HepG2 (cell line): ENCODE measurements around the gene TGFB2. TPM values are rescaled to one million over a fixed set of nuclear protein-coding genes. Genes with fewer than 3 reads are reported as not detected.

ENCODE experiments used
- ATAC-seq: fragments of 200-7000 bp; cut with Tn5 transposase; 3 replicates; pipeline ENCODE4 v1.9.1; 2020; ENCODE audit warnings: mild to moderate bottlenecking, moderate library complexity
- BruUV-seq: library from RNA; stranded (reverse); fragments of 400-500 nt; replicated peaks from 2 replicates; lab custom pipeline; 2021; lab: Mats Ljungman, UMichigan
- CTCF ChIA-PET: fragments of 300-600 bp; formaldehyde crosslinking; extraction: SDS; loops from one replicate; lab custom pipeline; 2021; ENCODE audit warnings: low total read pairs, inconsistent platforms, low intra/inter-chr PET ratio; lab: Yijun Ruan, JAX
- POLR2A ChIA-PET: fragments of 350-600 bp; sonication (Branson Sonifier 250); formaldehyde crosslinking; loops from one replicate; lab custom pipeline; 2020; ENCODE audit warnings: antibody characterized with exemption, inconsistent platforms; lab: Yijun Ruan, JAX
- DNase-seq: peaks from one replicate; pipeline ENCODE4 v3.0.0-alpha.2; 2015; ENCODE audit warnings: low spot score
- FAIRE-seq: peaks from 3 replicates; lab custom pipeline; 2011; peaks lifted over from hg19 to GRCh38; lab: Jason Lieb, UNC
- H2AFZ ChIP-seq: one replicate; pipeline ENCODE4 v1.6.1; 2011; ENCODE audit warnings: low read length, inconsistent platforms
- H3K27ac ChIP-seq: fragments of 300-600 bp; 3 replicates; pipeline ENCODE4 v1.8.0; 2011; ENCODE audit warnings: mixed run types, mild to moderate bottlenecking, mixed read lengths, low read length, inconsistent platforms; ENCODE audit not compliant: insufficient read depth; ENCODE audit errors: extremely low read length
- H3K27me3 ChIP-seq, 2 experiments: fragments of 200-600 bp in 1 of 2; 2 replicates in 1 of 2; 3 replicates in 1 of 2; pipeline versions ENCODE4 v1.6.0 to v1.8.0; 2011; ENCODE audit warnings: low read length in 2 of 2, mild to moderate bottlenecking in 2 of 2, moderate library complexity in 2 of 2, inconsistent platforms in 1 of 2; ENCODE audit not compliant: insufficient read depth in 2 of 2, control insufficient read depth in 1 of 2
- H3K36me3 ChIP-seq, 2 experiments: fragments of 200-600 bp in 1 of 2; replicated peaks in 1 of 2; 2 replicates in 1 of 2; 3 replicates in 1 of 2; pipeline versions ENCODE4 v1.5.1 to v1.8.0; 2011; ENCODE audit warnings: low read length in 2 of 2, inconsistent platforms in 1 of 2; ENCODE audit not compliant: insufficient read depth in 2 of 2, control insufficient read depth in 1 of 2
- H3K4me1 ChIP-seq: 2 replicates; pipeline ENCODE4 v1.5.1; 2012; ENCODE audit warnings: low read length, inconsistent platforms; ENCODE audit not compliant: insufficient read depth
- H3K4me2 ChIP-seq: 2 replicates; pipeline ENCODE4 v1.6.0; 2011; ENCODE audit warnings: low read depth, low read length, inconsistent platforms
- H3K4me3 ChIP-seq, 3 experiments: fragments of 200-600 bp in 1 of 3; sonication (generic), shearing (Covaris generic) in 1 of 3; replicated peaks in 1 of 3; 2 replicates each; pipeline ENCODE4 v1.5.1; 2011 to 2016; ENCODE audit warnings: low read length in 3 of 3, inconsistent platforms in 2 of 3, low read depth in 2 of 3, mild to moderate bottlenecking in 2 of 3, control low read depth in 1 of 3, mixed read lengths in 1 of 3; ENCODE audit not compliant: insufficient read depth in 1 of 3
- H3K79me2 ChIP-seq: one replicate; pipeline ENCODE4 v1.6.1; 2011; ENCODE audit warnings: low read length, inconsistent platforms; ENCODE audit not compliant: insufficient read depth
- H3K9ac ChIP-seq: 2 replicates; pipeline ENCODE4 v1.6.0; 2011; ENCODE audit warnings: mild to moderate bottlenecking, low read depth, low read length, inconsistent platforms; ENCODE audit not compliant: insufficient read depth
- H3K9me3 ChIP-seq: 2 replicates; pipeline ENCODE4 v1.5.1; 2012; ENCODE audit warnings: mild to moderate bottlenecking, low read length
- H4K20me1 ChIP-seq: 2 replicates; pipeline ENCODE4 v1.6.0; 2011; ENCODE audit warnings: inconsistent platforms, mild to moderate bottlenecking, low read length, moderate library complexity; ENCODE audit not compliant: insufficient read depth
- AKAP8 ChIP-seq: sonication (generic); formaldehyde crosslinking; IDR thresholded peaks from 2 replicates; pipeline ENCODE4 v1.5.1; 2020; ENCODE audit warnings: mild to moderate bottlenecking, missing genetic modification reagents
- ARNT2 ChIP-seq: sonication (generic); formaldehyde crosslinking; IDR thresholded peaks from 2 replicates; pipeline ENCODE4 v1.8.0; 2022; ENCODE audit warnings: mild to moderate bottlenecking, low read depth, missing genetic modification reagents, moderate library complexity
- CHD4 ChIP-seq: fragments of 200-600 bp; sonication (generic); IDR thresholded peaks from 2 replicates; pipeline ENCODE4 v1.7.0; 2017; ENCODE audit warnings: mild to moderate bottlenecking, low read length, borderline replicate concordance
- DPF2 ChIP-seq: sonication (generic); formaldehyde crosslinking; IDR thresholded peaks from 2 replicates; pipeline ENCODE4 v1.4.0; 2020; ENCODE audit warnings: mild to moderate bottlenecking, low read depth, missing genetic modification reagents, borderline replicate concordance
- EED ChIP-seq: sonication (generic); formaldehyde crosslinking; IDR thresholded peaks from 2 replicates; pipeline ENCODE4 v1.5.0; 2020; ENCODE audit warnings: mild to moderate bottlenecking, missing genetic modification reagents
- ELF3 ChIP-seq: IDR thresholded peaks from 2 replicates; pipeline ENCODE4 v1.6.1; 2016; ENCODE audit warnings: missing genetic modification reagents, missing compliant biosample characterization
- GTF2F1 ChIP-seq: fragments of 150-350 bp; IDR thresholded peaks from 2 replicates; pipeline ENCODE4 v1.6.1; 2014; ENCODE audit warnings: low read length
- HHEX ChIP-seq: IDR thresholded peaks from 2 replicates; pipeline ENCODE4 v1.6.1; 2016; ENCODE audit warnings: control low read depth
- MIER2 ChIP-seq: IDR thresholded peaks from 2 replicates; pipeline ENCODE4 v1.6.1; 2016; ENCODE audit warnings: missing biosample characterization, missing genetic modification reagents
- MIXL1 ChIP-seq: IDR thresholded peaks from 2 replicates; pipeline ENCODE4 v1.6.1; 2016
- POLR2AphosphoS5 ChIP-seq: IDR thresholded peaks from 2 replicates; pipeline ENCODE4 v1.6.1; 2012; ENCODE audit warnings: low read depth, low read length
- RBAK ChIP-seq: sonication (generic); formaldehyde crosslinking; IDR thresholded peaks from 2 replicates; pipeline ENCODE4 v1.5.1; 2020; ENCODE audit warnings: mild to moderate bottlenecking, missing genetic modification reagents
- ZNF263 ChIP-seq: sonication (generic); formaldehyde crosslinking; IDR thresholded peaks from 2 replicates; pipeline ENCODE4 v1.4.0; 2020; ENCODE audit warnings: missing genetic modification reagents
- ZNF382 ChIP-seq: sonication (generic); formaldehyde crosslinking; IDR thresholded peaks from 2 replicates; pipeline ENCODE4 v1.5.0; 2020; ENCODE audit warnings: missing genetic modification reagents, mild to moderate bottlenecking, borderline replicate concordance
- ZNF468 ChIP-seq: sonication (generic); formaldehyde crosslinking; IDR thresholded peaks from 2 replicates; pipeline ENCODE4 v1.8.0; 2022; ENCODE audit warnings: mild to moderate bottlenecking, moderate library complexity, missing genetic modification reagents
- ZNF530 ChIP-seq: sonication (generic); formaldehyde crosslinking; IDR thresholded peaks from 2 replicates; pipeline ENCODE4 v1.5.0; 2020; ENCODE audit warnings: low read depth, mild to moderate bottlenecking, missing genetic modification reagents
- ZNF598 ChIP-seq: sonication (generic); formaldehyde crosslinking; IDR thresholded peaks from 2 replicates; pipeline ENCODE4 v1.5.1; 2020; ENCODE audit warnings: mild to moderate bottlenecking, missing genetic modification reagents, borderline replicate concordance
- ZNF629 ChIP-seq: sonication (generic); formaldehyde crosslinking; conservative IDR thresholded peaks from 2 replicates; pipeline ENCODE4 v1.5.0; 2020; ENCODE audit warnings: missing genetic modification reagents
- ZNF7 ChIP-seq: IDR thresholded peaks from 2 replicates; pipeline ENCODE4 v1.6.1; 2016; ENCODE audit warnings: missing biosample characterization, missing genetic modification reagents
- ZNF83 ChIP-seq: sonication (generic); formaldehyde crosslinking; IDR thresholded peaks from 2 replicates; pipeline ENCODE4 v1.4.0; 2020; ENCODE audit warnings: missing genetic modification reagents, mild to moderate bottlenecking, borderline replicate concordance
- WGBS: methylation state at CpG from one replicate; pipeline ENCODE4 v1.1.6; 2017; ENCODE audit warnings: low lambda C conversion rate; 5-methylcytosine and 5-hydroxymethylcytosine counted together
- in situ Hi-C: cut with HindIII; loops from 2 replicates; pipeline ENCODE4 v1.10.0; 2017; ENCODE audit warnings: low pct_unique_long_range_greater_than_20kb; ENCODE audit not compliant: extremely low pct_ligation_motif_present
- intact Hi-C: fragments of 100-400 bp; cut with micrococcal nuclease; formaldehyde crosslinking; loops from one replicate; pipeline ENCODE4 v1.10.0; 2022; ENCODE audit not compliant: unreplicated experiment
- polyA plus RNA-seq, 8 experiments: library from polyadenylated mRNA; depleted of rRNA in 3 of 8; stranded (reverse) in 7 of 8; unstranded in 1 of 8; fragments of >200 nt; fragmentation: Illumina TruSeq in 4 of 8; extraction: Trizol in 4 of 8; gene quantifications; 2 replicates each; pipeline versions ENCODE4 v1.2.1 to v1.2.3, GENCODE V29; 2011 to 2016; ENCODE audit warnings: low read depth in 4 of 8, missing spikeins in 1 of 8, mixed read lengths in 1 of 8; ENCODE audit not compliant: insufficient read depth in 1 of 8
- total RNA-seq, 5 experiments: library from RNA; depleted of rRNA; stranded (reverse); fragments of >200 nt; fragmentation: Illumina TruSeq; extraction: Trizol; gene quantifications; 2 replicates each; pipeline ENCODE4 v1.2.3, GENCODE V29; 2016; ENCODE audit warnings: low read depth in 1 of 5
- TF ChIP-seq, protein P1 (sequence below): sonication (generic); formaldehyde crosslinking; IDR thresholded peaks from 2 replicates; pipeline ENCODE4 v1.5.0; 2020; ENCODE audit warnings: mild to moderate bottlenecking, missing genetic modification reagents, borderline replicate concordance

TGFB2 gene
- total and polyA plus RNA-seq, 2 of the 13 experiments (the other 11 are each of a cell fraction or from before 2014, with no cell fraction given) = 0.07 TPM; not detected in 1

DNA sequence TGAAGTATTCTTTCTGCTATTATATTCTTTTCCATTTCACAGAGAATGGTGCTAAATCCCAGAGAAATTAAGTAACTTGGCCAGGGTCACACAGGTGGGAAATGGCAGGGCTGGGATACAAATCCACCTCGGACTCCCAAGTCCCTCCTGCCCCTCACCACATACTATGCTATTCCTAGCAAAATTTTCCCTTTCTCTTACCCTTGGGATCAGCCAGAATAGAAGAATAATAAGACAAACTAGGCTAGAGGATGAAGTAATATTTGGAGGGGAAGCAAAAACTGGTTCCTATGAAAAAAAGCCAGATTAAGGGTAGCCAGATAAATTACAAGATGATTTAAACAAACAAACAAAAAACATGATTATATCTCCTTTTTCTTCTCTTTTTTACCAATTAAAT, 62.5 kb downstream of the TGFB2 start (continued):
- TF ChIP-seq GTF2F1 (no peak), MIER2 (CRISPR knock-in tag) (no peak), AKAP8 (CRISPR knock-in tag) (no peak), ZNF83 (no peak)

DNA sequence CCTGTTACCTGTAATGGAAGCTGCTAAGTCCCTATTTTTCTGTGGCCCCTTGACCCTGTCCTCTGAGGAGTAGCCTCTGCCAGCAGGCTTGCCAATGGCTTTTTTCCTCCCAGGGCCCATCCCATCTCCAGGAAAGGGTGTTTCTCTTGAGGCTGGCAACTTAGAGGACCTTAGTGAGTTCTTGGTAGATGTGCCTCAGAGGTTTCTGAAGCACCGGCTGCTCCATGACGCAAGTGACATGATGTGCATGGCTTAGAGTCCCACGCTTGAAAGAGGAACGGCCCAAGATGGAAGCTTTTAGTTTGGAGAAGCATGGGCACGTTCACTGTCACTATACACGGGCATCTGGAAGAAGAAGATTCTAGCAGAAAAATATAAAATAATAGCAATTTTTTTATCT, 63.0 kb downstream of the TGFB2 start:
- POLR2A ChIA-PET = no interaction called here
- no peak for DNase-seq
- no peak overlapping the region for H3K27ac ChIP-seq

More for the DNA sequence above, 63.0 kb downstream of the TGFB2 start:
- Histone ChIP-seq H3K4me1 (peaks cover 13% of the 10 kb centered on the region; the same call in 1 of the 2 replicates), H3K79me2 (no peaks in the 10 kb centered on the region), H3K9me3 (no peaks in the 10 kb centered on the region), H3K4me2 (no peak overlapping the region), H3K4me3 (no peak overlapping the region), H4K20me1 (no peaks in the 10 kb centered on the region), H3K36me3 (no peaks in the 10 kb centered on the region), H3K9ac (no peak overlapping the region), H2AFZ (no peak overlapping the region), H3K27me3 (peaks cover 1 to 14% of the 10 kb centered on the region in 2 experiments; a peak in 2 of 5 replicates)
- WGBS = 43% methylated on average over 6 of the region's 6 CpGs
- CTCF ChIA-PET = no interaction called here
- TF ChIP-seq POLR2AphosphoS5 = no peak
- TF ChIP-seq ZNF7 (CRISPR knock-in tag) = no peak
- no peak for TF ChIP-seq ZNF598
- no peak for TF ChIP-seq ARNT2
- TF ChIP-seq MIXL1 (CRISPR knock-in tag) = no peak
- no peak for TF ChIP-seq ZNF629
- TF ChIP-seq DPF2 (CRISPR knock-in tag) = no peak
- no peak for TF ChIP-seq RBAK
- TF ChIP-seq ELF3 (CRISPR knock-in tag) = no peak
- TF ChIP-seq ZNF263 (CRISPR knock-in tag) = no peak
- no peak for TF ChIP-seq ZNF382 (CRISPR knock-in tag)
- no peak for TF ChIP-seq MIER2 (CRISPR knock-in tag)
- TF ChIP-seq HHEX (CRISPR knock-in tag) = no peak
- TF ChIP-seq ZNF530 = no peak
- no peak for TF ChIP-seq CHD4
- no peak for TF ChIP-seq ZNF468 (CRISPR knock-in tag)
- TF ChIP-seq EED (CRISPR knock-in tag) = no peak
- TF ChIP-seq, protein P1, sequence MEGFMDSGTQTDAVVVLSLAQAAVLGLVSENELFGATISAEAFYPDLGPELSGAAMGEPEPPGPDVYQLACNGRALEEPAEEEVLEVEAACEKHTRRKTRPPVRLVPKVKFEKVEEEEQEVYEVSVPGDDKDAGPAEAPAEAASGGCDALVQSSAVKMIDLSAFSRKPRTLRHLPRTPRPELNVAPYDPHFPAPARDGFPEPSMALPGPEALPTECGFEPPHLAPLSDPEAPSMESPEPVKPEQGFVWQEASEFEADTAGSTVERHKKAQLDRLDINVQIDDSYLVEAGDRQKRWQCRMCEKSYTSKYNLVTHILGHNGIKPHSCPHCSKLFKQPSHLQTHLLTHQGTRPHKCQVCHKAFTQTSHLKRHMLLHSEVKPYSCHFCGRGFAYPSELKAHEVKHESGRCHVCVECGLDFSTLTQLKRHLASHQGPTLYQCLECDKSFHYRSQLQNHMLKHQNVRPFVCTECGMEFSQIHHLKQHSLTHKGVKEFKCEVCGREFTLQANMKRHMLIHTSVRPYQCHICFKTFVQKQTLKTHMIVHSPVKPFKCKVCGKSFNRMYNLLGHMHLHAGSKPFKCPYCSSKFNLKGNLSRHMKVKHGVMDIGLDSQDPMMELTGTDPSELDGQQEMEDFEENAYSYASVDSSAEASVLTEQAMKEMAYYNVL (CRISPR knock-in tag) = no peak
- no TSS peak for BruUV-seq
- FAIRE-seq (no peak), ATAC-seq (no peak)
- intact Hi-C loops (no loop called here), in situ Hi-C loops (no loop called here)
